Suppressor macrophage treated with lipopolysaccharide for 4 hours (primary cell): ENCODE data around the gene TNRC6B.

Experiments
- DNase-seq: peaks from one replicate; pipeline ENCODE4 v3.0.0-alpha.2; 2020

TNRC6B gene

DNA sequence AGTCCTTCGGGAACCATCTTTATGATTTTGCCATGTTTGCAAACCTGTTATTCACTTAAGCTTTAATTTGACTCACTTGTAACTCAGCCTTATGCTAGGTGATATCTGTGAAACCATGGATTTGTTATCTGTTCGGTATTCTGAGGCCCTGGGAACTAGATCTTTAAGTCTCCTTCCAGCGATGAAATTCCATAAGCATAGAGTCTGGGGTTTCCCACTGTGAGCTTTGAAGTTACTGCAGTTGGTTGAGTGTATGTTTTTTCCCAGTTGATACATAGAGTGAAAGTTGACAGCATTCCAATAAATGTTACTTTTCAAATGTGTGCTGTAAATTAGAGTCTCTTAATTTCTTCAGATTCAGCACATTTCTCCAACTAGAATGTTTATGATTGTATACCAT lies 66.9 kb downstream of the TNRC6B start:
- DNase-seq = no peak

GRCh38 chr22:40247976-40248375 lies 70.3 kb downstream of the TNRC6B start:
- no peak for DNase-seq

- DNase-seq = no peak
These were observed 71.6 kb downstream of the TNRC6B start for GRCh38 chr22:40249286-40249685.

GRCh38 chr22:40250608-40251007 lies 72.9 kb downstream of the TNRC6B start:
- no peak for DNase-seq

- DNase-seq = no peak
These were observed 73.4 kb downstream of the TNRC6B start for GRCh38 chr22:40251106-40251505.

DNA sequence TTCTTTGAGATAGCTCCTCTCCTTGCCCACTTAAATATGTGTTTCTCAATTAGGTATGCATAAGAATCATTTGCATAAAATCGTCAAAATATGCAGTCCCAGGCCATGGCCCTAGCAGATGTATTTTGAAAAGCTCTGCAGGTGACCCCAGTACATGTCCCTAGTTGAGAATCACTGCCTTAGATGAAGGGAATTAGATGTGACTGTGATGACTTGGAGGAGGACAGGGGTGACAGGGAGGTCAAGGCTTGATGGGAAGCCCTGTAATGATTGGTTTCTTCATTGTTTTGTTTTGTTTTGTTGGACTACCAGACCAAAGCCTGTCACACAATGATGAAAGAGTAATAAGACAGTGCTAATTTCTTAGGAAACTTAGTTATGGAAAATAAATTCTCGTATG lies 74.4 kb downstream of the TNRC6B start:
- no peak for DNase-seq

GRCh38 chr22:40256516-40256915 lies 78.8 kb downstream of the TNRC6B start:
- DNase-seq = no peak

- no peak for DNase-seq
These were observed 80.3 kb downstream of the TNRC6B start for GRCh38 chr22:40258017-40258416.

DNA sequence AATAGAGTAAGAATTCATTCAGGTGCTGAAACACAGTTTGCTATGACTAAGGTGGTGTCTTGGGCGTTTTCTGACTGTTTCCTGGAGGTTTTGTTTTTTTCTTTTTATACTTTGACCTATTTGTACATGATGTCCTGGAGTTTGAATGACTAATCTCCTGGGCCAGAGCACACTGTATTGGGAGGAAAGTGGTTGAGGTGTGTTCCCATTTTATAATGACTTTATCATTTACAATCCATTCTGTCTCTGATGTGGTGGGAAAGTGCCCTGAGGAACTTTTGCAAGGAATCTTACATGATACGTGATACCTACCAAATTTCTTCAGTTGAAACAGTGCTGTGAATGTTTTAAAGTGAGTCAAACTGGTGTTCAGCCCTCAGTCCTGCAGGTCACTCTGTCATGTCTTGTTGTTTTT lies 80.8 kb downstream of the TNRC6B start:
- no peak for DNase-seq

DNA sequence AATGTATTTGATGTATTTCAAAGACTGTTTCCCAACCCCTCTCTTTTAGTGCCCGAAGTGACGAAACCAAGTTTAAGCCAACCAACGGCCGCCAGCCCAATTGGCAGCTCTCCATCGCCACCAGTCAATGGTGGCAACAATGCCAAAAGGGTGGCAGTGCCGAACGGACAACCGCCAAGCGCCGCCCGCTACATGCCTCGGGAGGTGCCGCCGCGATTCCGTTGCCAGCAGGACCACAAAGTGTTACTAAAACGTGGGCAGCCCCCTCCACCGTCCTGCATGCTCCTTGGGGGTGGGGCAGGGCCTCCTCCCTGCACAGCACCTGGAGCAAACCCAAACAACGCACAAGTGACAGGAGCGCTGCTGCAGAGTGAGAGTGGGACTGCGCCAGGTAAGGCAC lies 84.1 kb downstream of the TNRC6B start:
- no peak for DNase-seq

GRCh38 chr22:40263191-40263590 lies 85.5 kb downstream of the TNRC6B start:
- peak; percentile 21 for DNase-seq

DNA sequence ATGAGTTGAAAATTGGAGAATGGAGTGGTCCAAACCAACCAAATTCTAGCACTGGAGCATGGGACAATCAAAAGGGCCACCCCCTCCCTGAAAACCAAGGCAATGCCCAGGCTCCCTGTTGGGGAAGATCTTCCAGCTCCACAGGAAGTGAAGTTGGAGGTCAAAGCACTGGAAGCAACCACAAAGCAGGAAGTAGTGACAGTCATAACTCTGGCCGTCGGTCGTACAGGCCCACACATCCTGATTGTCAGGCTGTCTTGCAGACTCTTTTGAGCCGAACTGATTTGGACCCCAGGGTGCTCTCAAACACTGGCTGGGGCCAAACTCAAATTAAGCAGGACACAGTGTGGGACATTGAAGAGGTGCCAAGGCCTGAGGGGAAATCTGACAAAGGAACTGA lies 88.1 kb downstream of the TNRC6B start:
- peak; percentile 60 for DNase-seq

DNA sequence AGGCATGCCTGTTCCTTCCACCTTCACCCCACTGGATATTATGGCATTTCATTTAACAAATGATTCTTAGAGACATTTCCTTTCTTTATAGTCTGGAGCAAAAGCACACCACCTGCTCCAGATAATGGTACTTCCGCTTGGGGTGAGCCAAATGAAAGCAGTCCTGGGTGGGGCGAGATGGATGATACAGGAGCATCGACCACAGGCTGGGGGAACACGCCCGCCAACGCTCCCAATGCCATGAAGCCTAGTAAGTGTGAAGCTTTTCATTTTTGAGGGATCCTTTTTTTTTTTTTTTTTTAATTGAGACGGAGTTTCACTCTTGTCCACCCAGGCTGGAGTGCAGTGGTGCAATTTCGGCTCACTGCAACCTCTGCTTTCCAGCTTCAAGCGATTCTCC lies 92.3 kb downstream of the TNRC6B start:
- DNase-seq = no peak

DNA sequence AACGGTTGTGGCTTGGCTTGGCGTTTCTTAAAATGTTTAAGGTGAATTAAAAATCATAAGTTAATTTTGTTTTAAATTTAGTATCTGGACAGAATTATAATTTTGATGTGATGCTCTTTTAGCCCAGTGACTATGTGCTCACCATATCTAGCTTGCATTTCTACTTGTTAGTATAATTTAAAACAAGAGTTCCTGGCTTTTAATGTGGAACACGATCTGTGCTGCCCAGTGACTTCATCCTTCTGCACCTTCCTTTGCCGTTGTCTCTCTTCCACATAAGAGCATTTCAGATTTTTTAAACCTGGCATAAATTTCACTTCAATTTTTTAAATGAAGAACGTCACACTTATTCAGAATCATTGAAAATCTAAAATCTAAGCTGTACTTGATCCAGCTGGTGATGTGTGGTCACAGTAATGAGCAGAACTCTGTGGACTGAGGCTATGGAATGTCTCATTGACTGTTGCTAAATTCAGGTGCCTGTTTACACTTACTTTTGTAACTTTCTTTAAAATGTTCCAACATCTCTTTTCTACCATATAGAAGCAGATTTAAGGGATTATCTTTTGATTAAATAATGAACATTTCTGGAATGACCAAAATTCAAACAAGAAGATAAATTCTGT lies 93.1 kb downstream of the TNRC6B start:
- no peak for DNase-seq

GRCh38 chr22:40271440-40271839 lies 93.7 kb downstream of the TNRC6B start:
- DNase-seq = no peak

GRCh38 chr22:40273319-40273718 lies 95.6 kb downstream of the TNRC6B start:
- no peak for DNase-seq

DNA sequence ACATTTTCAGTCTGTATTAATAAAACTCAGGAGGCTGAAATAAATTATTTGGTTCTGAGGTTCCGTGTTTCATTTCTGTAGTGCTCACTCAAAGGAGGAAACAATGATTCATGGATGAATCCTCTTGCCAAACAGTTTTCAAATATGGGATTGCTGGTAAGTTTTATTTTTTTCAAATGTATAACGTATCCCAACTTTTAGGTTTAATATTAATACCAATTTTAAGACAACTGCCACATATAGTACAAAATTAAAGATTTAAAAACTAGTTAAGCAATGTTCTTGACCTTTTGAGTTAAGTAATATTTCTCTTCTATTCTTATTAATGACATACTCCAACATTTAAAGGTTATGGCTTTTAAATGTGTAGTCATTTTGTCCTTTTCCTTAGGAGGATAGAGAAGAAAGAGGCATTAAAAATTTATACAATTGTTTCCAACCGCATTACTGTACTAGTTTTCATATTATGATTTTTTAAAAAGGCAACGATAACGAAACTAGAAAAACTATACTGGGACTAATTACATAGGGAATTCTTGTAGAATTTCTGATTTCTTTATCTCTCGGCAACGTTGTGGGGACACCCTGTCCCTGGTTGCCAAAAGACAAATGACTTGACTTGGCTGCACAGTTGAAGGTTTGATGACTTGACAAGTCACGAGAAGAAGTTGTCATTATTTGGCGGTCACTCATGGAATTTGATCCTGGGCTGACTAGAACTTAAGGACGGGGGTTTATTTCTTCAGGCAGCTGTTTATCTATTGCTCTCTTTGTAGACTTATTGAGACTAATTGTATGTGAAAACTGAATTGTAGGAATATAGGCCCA lies 99.5 kb downstream of the TNRC6B start:
- peak; percentile 73 for DNase-seq

DNA sequence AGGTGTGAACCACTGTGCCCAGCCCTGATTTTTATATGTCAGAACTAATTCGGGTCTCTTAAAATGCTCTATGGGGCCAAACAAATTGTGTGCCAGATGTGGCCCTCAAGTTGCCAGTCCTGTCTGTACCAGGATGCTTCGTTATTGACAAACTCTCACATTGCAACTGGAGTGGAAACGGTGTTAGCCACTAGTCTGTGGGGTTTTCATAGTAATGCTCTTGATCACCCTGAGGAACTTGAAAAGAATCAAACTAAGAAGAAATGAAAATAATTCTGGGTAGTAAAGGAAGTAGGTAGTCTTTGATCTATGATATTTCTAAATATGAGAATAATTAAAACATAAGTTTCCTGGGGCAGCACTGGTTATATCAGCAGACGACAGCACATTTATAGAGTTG lies 101.3 kb downstream of the TNRC6B start:
- no peak for DNase-seq

DNA sequence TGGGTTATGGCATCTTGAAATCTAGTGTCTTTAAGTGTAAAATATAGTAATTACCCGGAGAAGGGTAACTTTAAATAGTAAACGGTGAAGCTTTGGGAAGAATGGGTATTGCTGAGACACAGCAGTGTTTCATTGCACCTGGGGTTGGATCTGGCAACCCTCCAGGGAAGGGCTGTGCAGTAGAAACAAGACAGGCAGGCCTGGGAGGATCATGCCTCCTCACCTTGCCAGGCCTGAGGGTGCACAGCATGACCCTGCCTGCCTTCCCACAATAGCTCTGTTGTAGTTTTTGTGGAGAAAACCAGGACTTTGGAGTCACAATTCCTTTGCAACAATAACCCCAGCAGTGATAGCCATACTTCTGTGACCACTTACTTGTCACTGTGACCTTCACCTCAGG lies 104.0 kb downstream of the TNRC6B start:
- DNase-seq = no peak

DNA sequence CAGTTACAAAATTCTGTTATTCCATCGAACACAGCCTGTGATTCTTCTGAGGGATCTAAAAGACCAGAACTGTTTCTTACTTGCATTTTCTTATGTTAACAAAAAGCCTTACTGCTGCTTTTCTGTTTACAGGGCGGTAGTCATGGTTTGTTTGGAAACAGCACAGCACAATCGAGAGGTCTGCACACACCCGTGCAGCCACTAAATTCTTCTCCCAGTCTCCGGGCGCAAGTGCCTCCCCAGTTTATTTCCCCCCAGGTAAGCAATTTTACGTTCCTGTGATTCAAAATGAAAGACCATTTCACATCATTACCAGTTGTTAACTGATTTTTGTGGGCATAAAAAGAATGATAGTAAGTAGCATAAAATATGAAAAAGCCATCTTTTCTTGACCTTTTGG lies 107.8 kb downstream of the TNRC6B start:
- no peak for DNase-seq

GRCh38 chr22:40289991-40290459 lies 112.3 kb downstream of the TNRC6B start:
- peak; percentile 17 for DNase-seq

GRCh38 chr22:40290516-40290915 lies 112.8 kb downstream of the TNRC6B start:
- DNase-seq = no peak

DNA sequence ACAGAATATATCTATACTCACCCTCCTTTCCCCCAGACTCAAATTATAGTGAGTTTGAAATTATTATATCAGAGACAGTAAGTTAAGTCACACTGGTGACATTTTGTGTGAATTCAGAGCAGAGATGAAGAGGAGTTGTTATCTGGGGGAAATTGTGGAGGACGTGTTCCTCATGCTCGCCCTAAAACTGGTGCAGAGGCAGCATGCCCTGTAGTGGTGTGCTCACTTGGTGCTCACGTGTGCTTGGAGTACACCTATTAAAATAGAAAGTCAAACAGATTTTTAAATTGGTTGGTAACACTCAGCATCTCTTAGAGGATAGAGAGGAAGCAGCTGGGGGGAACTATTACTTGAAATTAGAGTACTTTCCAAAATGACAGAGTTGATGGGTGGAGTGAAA lies 117.0 kb downstream of the TNRC6B start:
- DNase-seq = no peak

- DNase-seq = no peak
These were observed 122.6 kb downstream of the TNRC6B start for GRCh38 chr22:40300316-40300715.
